Measurements from ENCODE around the gene FN1.

The FN1 gene

DNA sequence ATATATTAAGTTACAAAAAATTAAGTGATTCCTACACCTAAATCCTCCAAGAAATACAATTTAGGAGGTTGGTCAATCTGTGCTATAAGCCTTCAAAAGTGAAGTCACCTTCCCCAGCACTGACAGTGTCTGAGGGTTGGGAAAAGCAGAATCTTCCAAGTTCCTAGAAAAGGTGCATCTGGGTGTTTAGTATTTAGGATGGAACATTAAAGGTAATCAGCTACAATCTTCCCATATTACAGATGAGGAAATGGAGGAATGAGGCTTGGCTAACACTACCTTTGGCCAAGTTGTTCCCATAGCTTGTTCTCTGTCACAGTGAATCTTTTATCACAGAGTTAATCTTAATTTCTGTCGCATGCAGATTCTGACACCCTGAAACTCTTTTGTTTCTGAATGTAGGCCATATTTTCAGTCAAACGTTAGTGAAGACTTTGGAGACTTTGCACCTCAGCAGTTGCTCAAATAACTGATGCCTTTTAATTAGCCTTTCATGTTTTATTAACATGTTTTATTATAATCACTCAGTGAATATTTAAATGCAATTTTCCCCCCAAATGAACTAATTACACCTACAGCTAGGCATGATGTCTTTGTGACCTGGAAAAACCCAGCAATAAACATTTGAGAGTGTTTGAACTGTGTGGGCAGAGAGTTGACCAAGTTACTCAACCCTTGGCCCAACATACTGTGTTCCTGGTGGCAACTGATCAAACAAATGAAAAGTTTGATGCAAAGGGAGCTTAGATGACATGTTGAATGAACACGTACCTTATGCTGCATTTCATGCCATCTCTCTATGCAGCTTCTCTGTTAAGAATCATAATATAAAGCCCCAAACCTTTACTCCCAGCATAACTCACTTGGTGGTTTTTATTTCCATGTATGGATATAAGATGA, 17.6 kb downstream of the FN1 start:
- TF ChIP-seq, protein P1, sequence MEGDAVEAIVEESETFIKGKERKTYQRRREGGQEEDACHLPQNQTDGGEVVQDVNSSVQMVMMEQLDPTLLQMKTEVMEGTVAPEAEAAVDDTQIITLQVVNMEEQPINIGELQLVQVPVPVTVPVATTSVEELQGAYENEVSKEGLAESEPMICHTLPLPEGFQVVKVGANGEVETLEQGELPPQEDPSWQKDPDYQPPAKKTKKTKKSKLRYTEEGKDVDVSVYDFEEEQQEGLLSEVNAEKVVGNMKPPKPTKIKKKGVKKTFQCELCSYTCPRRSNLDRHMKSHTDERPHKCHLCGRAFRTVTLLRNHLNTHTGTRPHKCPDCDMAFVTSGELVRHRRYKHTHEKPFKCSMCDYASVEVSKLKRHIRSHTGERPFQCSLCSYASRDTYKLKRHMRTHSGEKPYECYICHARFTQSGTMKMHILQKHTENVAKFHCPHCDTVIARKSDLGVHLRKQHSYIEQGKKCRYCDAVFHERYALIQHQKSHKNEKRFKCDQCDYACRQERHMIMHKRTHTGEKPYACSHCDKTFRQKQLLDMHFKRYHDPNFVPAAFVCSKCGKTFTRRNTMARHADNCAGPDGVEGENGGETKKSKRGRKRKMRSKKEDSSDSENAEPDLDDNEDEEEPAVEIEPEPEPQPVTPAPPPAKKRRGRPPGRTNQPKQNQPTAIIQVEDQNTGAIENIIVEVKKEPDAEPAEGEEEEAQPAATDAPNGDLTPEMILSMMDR (IDR thresholded peaks at IDR 0.05; ENCODE audit: insufficient read depth, low read depth, low read length, missing control alignments) = no peak
- H3K4me3 ChIP-seq (ENCODE audit: low read length) = no peak overlapping the region
- DNase-seq (ENCODE audit: low read depth) = no peak

DNA sequence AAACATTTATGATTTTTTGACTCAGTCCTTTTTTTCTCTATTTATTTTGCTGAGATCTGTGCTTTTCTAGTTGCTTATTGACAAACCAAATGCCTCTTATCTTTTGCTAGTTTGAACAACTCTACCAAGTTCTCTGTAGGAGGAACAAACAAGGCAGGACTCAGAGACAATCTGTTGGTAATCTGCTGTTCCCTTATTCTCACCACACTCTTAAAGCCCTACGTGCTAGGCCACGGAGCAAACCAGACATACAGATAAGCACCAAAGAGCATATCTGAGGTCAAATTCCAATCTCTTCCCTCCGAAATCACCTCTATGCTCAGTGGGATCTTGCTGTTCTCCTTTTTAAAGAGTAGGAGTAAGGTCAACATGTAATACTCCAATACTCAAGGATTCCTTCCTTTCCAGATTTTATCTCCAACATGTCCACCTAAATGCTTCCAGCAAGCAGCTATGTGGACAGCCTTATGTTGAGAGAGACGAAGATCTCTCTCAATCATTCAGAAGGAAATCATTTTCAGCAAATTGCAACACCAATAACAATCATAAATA, 18.4 kb downstream of the FN1 start:
- H3K4me3 ChIP-seq (ENCODE audit: low read length) = no peak overlapping the region
- TF ChIP-seq, protein P1 (IDR thresholded peaks at IDR 0.05; ENCODE audit: insufficient read depth, low read depth, low read length, missing control alignments) = no peak
- DNase-seq (ENCODE audit: low read depth) = no peak

DNA sequence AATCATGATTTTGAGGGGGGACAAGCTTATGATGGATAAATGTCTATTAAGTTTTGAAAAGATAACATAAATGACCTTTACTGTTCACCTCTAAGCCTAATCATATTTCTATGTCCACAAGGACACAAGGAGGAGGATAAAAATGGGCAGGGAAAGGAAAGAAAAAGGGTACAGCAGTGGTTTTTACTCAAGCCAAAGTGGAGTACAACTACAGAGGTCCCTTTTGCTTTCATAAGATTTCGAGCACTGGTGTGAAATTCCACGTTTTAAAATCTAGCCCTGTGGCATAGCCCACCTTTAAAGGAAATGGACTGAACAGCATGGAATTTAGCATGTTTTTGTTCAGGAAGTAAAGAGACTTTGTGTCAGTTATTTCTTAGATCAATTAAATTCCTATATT, 19.2 kb downstream of the FN1 start:
- DNase-seq (ENCODE audit: low read depth) = no peak
- TF ChIP-seq, protein P1 (IDR thresholded peaks at IDR 0.05; ENCODE audit: insufficient read depth, low read depth, low read length, missing control alignments) = no peak
- no peak overlapping the region for H3K4me3 ChIP-seq (ENCODE audit: low read length)

DNA sequence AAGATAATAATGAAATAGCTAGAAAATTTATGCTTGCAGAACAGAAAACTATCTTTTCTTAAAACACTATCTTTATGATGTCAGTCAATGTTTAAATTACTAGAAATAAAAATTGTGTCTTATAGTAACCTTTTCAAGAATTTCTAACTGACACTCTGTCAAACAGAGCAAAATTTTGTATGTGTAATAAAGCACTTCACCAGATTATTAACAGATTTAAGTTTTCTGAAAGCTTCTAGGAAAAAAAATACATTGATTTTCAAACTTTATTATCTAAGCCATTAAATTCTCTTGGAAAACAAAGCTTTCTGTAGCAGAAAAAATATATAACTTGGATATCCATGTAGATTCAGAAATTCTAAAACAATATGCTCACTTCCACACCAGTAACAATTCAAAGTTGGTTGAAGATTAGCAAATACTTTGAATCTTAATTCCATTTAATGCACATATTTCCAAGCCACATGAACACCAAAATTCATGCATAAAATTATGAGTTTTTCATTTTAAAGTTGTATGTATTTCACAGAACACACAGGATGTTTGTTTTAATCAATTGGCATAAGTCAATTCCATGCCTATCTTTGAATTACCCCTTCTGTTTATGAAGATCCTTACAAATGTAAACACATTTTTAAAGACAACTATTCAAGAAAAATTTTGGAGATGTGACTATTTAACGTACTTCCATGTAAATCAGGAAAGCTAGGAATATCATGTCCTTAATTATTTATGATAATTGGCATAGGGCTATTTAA, 19.9 kb downstream of the FN1 start:
- no peak overlapping the region for H3K4me3 ChIP-seq (ENCODE audit: low read length)
- TF ChIP-seq, protein P1 (IDR thresholded peaks at IDR 0.05; ENCODE audit: insufficient read depth, low read depth, low read length, missing control alignments) = no peak
- no peak for DNase-seq (ENCODE audit: low read depth)

DNA sequence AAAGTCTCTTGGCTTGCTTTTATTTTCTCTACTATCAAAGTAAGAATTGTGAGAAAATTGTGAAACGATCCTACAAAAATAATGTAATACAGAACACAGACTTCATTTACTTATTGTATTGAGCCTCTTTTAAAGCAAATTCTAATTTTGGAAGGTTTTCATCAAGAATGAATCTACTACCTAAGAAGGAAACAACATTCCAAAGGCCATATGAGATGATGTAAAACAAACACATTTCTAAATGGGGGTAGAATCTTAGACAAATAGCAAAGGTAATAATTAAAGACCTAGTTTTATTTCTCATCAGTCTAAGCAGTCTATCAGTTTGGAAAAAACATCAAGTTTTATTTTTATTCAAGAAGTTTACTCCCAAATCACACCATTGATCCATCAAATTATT, 20.6 kb downstream of the FN1 start:
- H3K4me3 ChIP-seq (ENCODE audit: low read length) = no peak overlapping the region
- DNase-seq (ENCODE audit: low read depth) = no peak
- TF ChIP-seq, protein P1 (IDR thresholded peaks at IDR 0.05; ENCODE audit: insufficient read depth, low read depth, low read length, missing control alignments) = no peak

DNA sequence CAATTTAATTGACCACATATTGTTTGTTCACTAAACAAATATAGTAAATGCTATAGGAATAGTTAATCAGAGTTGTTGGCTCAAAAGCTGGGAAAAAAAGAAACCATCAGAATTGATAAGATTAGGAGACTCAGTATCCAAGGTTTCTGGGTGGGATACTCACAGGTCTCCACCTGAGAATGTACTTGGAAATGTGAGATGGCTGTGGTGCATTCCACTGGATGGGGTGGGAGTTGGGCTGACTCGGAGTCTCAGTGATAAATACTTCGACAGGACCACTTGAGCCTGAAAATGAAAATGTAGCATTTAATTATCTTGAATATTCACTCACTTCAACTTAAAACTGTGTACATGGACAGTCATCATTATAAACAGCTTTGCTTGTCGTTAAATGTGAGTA, 21.2 kb downstream of the FN1 start:
- DNase-seq (ENCODE audit: low read depth) = no peak

More for the DNA sequence above, 21.2 kb downstream of the FN1 start:
- H3K4me3 ChIP-seq (ENCODE audit: low read length) = no peak overlapping the region
- TF ChIP-seq, protein P1 (IDR thresholded peaks at IDR 0.05; ENCODE audit: insufficient read depth, low read depth, low read length, missing control alignments) = no peak

Data from epithelial cell of esophagus (primary cell).